Measurements from ENCODE around the gene COL27A1. TPM values are rescaled to one million over a fixed set of nuclear protein-coding genes. Genes with fewer than 3 reads are reported as not detected.

The COL27A1 gene
- total RNA-seq, 1 donor from 2014 or later: 13.0 TPM

GRCh38 chr9:114237781-114238180 lies 82.4 kb downstream of the COL27A1 start:
- intact Hi-C loops (cut with DNase I): no loop called here
- TF ChIP-seq, protein P1, sequence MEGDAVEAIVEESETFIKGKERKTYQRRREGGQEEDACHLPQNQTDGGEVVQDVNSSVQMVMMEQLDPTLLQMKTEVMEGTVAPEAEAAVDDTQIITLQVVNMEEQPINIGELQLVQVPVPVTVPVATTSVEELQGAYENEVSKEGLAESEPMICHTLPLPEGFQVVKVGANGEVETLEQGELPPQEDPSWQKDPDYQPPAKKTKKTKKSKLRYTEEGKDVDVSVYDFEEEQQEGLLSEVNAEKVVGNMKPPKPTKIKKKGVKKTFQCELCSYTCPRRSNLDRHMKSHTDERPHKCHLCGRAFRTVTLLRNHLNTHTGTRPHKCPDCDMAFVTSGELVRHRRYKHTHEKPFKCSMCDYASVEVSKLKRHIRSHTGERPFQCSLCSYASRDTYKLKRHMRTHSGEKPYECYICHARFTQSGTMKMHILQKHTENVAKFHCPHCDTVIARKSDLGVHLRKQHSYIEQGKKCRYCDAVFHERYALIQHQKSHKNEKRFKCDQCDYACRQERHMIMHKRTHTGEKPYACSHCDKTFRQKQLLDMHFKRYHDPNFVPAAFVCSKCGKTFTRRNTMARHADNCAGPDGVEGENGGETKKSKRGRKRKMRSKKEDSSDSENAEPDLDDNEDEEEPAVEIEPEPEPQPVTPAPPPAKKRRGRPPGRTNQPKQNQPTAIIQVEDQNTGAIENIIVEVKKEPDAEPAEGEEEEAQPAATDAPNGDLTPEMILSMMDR (IDR thresholded peaks at IDR 0.05): no peak
- no peak for ATAC-seq

DNA sequence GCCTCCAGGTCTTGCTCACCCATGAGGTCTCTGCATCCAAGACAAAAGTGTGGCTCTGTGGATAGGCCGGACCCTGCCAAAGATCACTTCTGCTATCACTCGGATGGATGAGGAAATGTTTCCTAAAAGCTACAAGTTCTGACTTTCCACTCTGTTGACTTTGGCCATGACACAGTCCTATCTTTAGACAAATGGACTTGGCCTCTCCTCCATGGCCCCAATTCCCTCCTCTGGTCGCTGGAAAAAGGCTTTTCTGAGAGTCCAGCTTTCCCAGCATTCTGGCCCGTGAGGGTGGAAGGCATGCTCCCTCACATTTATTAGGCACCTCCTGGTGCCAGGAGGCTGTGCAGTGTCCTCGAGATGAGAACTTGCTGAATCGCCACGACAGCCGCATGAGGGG lies 83.1 kb downstream of the COL27A1 start:
- DNase-seq: no peak
- Histone ChIP-seq H3K4me1 (no peaks in the 10 kb centered on the region), H3K36me3 (no peaks in the 10 kb centered on the region), H3K9me3 (no peaks in the 10 kb centered on the region), H3K4me3 (no peak overlapping the region), H3K27ac (no peak overlapping the region), H3K27me3 (ENCODE audit: low read depth) (no peaks in the 10 kb centered on the region)
- TF ChIP-seq, protein P1 (IDR thresholded peaks at IDR 0.05): no peak
- intact Hi-C loops (cut with DNase I): no loop called here
- no peak for ATAC-seq

More at GRCh38 chr9:114237781-114238180, 82.4 kb downstream of the COL27A1 start:
- Histone ChIP-seq H3K9me3 (no peaks in the 10 kb centered on the region), H3K27ac (no peak overlapping the region), H3K27me3 (ENCODE audit: low read depth) (no peaks in the 10 kb centered on the region), H3K4me1 (no peaks in the 10 kb centered on the region), H3K4me3 (no peak overlapping the region), H3K36me3 (no peaks in the 10 kb centered on the region)
- no peak for DNase-seq

DNA sequence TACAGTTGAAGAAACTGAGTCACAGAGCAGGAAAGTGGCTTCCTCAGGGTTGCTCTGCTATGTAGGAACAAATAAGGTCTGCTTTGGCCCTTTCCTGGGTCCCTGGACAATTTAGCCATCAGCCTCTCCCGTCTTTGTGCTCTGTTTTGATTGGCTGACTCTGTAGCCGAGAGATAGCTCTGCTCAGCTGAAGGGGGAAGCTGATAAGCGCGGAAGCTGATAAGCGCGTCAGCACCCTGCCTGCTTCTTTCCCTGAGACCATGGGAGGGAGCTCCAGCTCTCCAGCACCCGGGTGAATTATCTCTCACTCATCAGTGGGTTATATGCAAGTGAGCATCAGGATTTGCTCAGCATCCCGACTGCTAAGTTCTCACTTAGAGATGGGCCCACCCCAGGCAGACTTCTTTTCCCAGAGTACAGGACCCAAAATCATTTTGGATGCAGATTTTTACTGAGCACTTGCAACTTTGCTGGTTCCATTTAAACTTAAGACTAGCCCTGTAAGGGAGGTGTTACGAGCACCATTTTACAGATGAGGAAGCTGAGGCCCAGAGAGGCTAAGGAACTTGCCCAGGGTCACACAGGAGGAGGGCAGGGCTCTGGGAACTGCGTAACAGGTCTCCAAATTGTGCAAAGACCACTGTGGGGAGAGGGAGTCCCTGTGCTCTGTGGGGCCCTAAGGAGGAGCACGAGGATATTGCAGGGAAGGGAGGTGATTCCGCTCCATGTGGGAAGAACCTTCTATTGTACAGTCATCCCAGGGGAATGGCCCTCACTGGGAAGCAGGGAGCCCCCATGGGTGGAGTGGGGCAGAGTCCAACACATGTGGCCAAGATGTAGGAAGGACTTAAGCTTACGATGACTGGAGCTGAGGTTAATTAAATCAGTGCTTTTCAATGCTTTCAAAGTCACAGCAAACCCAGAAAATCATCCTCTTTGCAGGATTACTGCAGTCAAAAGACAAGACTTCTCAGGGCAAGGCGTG lies 83.8 kb downstream of the COL27A1 start:
- DNase-seq (no peak), ATAC-seq (no peak)
- no peak overlapping the region for H3K4me3 ChIP-seq
- H3K4me1 ChIP-seq: no peaks in the 10 kb centered on the region
- H3K27me3 ChIP-seq (ENCODE audit: low read depth): no peaks in the 10 kb centered on the region
- TF ChIP-seq, protein P1 (IDR thresholded peaks at IDR 0.05): no peak
- intact Hi-C loops (cut with DNase I): no loop called here
- no peaks in the 10 kb centered on the region for H3K36me3 ChIP-seq
- no peak overlapping the region for H3K27ac ChIP-seq
- no peaks in the 10 kb centered on the region for H3K9me3 ChIP-seq

DNA sequence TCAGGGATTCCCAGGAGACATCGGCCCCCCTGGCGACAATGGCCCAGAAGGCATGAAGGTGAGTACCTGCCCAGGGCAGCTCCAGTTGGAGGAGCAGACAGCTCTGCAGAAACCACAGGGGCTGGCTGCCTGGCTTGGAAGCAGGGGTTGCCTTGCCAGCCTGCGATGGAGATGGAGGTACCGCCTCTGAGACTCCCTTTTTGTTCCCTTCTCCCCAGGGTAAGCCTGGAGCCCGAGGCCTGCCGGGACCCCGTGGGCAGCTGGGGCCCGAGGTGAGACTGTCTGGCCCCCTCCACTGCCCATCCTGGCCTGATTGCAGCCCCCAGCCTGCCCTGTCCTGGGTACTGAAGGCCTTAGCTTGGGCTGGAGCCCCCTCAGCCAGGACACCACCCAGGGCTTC lies 84.9 kb downstream of the COL27A1 start:
- Histone ChIP-seq H3K36me3 (no peaks in the 10 kb centered on the region), H3K27ac (no peak overlapping the region), H3K4me1 (no peaks in the 10 kb centered on the region), H3K27me3 (ENCODE audit: low read depth) (no peaks in the 10 kb centered on the region), H3K9me3 (no peaks in the 10 kb centered on the region), H3K4me3 (no peak overlapping the region)
- intact Hi-C loops (cut with DNase I): no loop called here
- TF ChIP-seq, protein P1 (IDR thresholded peaks at IDR 0.05): no peak
- DNase-seq: no peak
- ATAC-seq: no peak

DNA sequence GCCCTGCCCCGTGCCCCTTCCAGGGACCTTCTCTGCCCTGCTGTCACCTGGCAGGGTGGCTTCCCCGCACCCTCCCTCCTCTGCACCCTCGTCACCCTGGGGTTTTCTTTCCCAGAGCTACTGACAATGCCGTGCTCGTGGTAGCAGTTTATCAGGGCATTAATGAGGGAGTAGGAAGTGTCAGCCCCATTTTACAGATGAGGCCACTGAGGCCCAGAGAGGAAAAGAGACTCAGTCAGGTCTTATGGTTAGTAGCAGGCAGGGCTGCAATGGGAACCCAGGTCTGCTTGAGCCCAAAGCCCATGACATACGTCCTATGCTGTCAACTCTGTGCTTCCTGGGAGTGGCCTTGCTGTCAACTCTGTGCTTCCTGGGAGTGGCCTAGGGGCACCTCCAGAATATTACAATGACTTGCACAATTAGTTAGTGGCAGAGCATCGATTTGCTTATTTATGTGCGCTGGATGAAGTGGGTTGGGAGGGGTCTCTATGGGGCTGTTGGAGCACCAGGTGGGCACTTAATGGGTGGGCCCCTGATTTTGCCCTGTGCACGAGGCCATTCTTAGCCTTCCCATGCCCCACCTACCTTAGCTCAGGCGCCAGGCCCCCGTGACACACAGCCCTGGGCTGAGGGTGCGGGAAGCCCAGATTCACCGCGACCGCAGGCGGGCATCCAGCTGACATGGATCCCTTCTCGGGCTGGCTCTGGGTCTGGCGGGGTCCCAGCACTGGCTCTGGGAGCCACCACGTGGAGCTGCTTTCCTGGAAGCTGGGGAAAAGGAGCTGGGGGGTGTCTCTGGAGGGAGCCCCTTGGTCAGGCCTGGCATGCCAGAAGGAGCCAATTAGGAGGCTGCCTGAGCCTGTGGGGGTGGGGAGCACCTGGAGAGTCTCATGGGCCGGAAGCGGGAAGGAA lies 85.6 kb downstream of the COL27A1 start:
- DNase-seq: no peak
- Histone ChIP-seq H3K36me3 (no peaks in the 10 kb centered on the region), H3K4me3 (no peak overlapping the region)

More for the DNA sequence above, 85.6 kb downstream of the COL27A1 start:
- ATAC-seq: no peak
- TF ChIP-seq, protein P1 (IDR thresholded peaks at IDR 0.05): no peak
- Histone ChIP-seq H3K27ac (no peak overlapping the region), H3K27me3 (ENCODE audit: low read depth) (no peaks in the 10 kb centered on the region), H3K9me3 (no peaks in the 10 kb centered on the region), H3K4me1 (no peaks in the 10 kb centered on the region)
- intact Hi-C loops (cut with DNase I): no loop called here
